Upper lobe of left lung (tissue), 4 donors: Measurements from ENCODE around the gene AKR7A2.

Experiments used
- CTCF ChIP-seq, 6 experiments: fragments of 450-650 bp in 4 of 6; fragments of 200-600 bp in 2 of 6; sonication (generic) in 2 of 6; IDR thresholded peaks; one replicate each; pipeline ENCODE4 v1.5.1; 2016 to 2019; ENCODE audit warnings: antibody characterized with exemption in 6 of 6
- EP300 ChIP-seq, 4 donors: sonication (generic); formaldehyde crosslinking; IDR thresholded peaks; one replicate each; pipeline ENCODE4 v1.5.1; 2017; ENCODE audit warnings: antibody characterized with exemption in 4 of 4, control low read depth in 2 of 4
- POLR2A ChIP-seq, 4 donors: fragments of 450-650 bp; IDR thresholded peaks; one replicate each; pipeline ENCODE4 v1.5.1; 2016 to 2017; ENCODE audit warnings: antibody characterized with exemption in 4 of 4, mild to moderate bottlenecking in 2 of 4

GRCh38 chr1:19327301-19327700 is 15.4 kb upstream of the AKR7A2 start:
- TF ChIP-seq CTCF (IDR thresholded peaks at IDR 0.05) (no peak), EP300 (IDR thresholded peaks at IDR 0.05) (no peak), POLR2A (IDR thresholded peaks at IDR 0.05) (no peak)
